Metanephros (tissue), 1 donor: ENCODE data around the gene OR5M11. TPM values are rescaled to one million over a fixed set of nuclear protein-coding genes. Genes with fewer than 3 reads are reported as not detected.

Experiments used
- total RNA-seq: library from RNA; depleted of rRNA; stranded (reverse); fragments of >200 nt; gene quantifications from one replicate; pipeline ENCODE4 v1.2.3, GENCODE V29; 2014

OR5M11 gene
- total RNA-seq = not detected

DNA sequence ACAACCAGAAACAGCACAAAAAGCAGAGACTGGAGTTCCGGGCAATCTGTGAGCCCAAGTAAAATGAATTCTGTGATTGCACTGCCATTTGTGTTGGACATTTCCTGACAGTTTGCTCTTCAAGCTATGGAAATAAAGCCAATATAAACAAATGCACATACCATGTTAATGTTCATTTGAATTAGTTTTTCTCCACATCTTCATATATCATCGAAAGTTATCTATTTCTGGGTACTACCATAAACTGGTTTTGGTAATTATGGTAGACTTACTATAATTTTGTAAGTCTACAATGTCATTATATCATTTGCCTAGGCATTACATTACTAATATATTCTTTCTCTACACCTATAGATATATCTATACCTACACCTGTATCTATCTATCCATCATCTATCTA is at the start of gene OR5M11:
Gene OR5M11 (minus strand): TSS at position 101 of the 400 bp plus-strand sequence. CDS start 0 bp downstream, at position 101.

GRCh38 chr11:56577621-56578020 is 34.6 kb upstream of the OR5M11 start, which contains the start of gene OR5M10:
TSS of gene OR5M10 (minus strand) at chr11:56577721. CDS start at chr11:56577721, 0 bp downstream.

Other genes with a start within 250 kb of the OR5M11 start
- gene OR8K3, start 228.1 kb downstream of the OR5M11 start, total RNA-seq = not detected
- not detected for gene OR8K1, start 197.2 kb downstream of the OR5M11 start, total RNA-seq
- gene OR8J1, start 189.0 kb downstream of the OR5M11 start, total RNA-seq = not detected
- gene OR8U1, start 167.6 kb downstream of the OR5M11 start, total RNA-seq = not detected
- not detected for gene OR5AL1, start 130.6 kb downstream of the OR5M11 start, total RNA-seq
- gene OR5M3, start 69.9 kb downstream of the OR5M11 start, total RNA-seq = not detected
- gene OR5M8, start 51.9 kb downstream of the OR5M11 start, total RNA-seq = not detected
- not detected for gene OR5M10, start 34.5 kb upstream of the OR5M11 start, total RNA-seq
- gene OR5M1, start 71.6 kb upstream of the OR5M11 start, total RNA-seq = not detected
- not detected for gene OR5AP2, start 99.2 kb upstream of the OR5M11 start, total RNA-seq
- gene OR5AR1, start 120.4 kb upstream of the OR5M11 start, total RNA-seq = not detected
- gene OR9G1, start 155.8 kb upstream of the OR5M11 start, total RNA-seq = not detected
- not detected for gene OR9G4, start 205.4 kb upstream of the OR5M11 start, total RNA-seq